Measurements from ENCODE around the gene RTEL1.
A peak's percentile ranks its signal among the peaks of the same experiment; 100 is the strongest.

The RTEL1 gene

DNA sequence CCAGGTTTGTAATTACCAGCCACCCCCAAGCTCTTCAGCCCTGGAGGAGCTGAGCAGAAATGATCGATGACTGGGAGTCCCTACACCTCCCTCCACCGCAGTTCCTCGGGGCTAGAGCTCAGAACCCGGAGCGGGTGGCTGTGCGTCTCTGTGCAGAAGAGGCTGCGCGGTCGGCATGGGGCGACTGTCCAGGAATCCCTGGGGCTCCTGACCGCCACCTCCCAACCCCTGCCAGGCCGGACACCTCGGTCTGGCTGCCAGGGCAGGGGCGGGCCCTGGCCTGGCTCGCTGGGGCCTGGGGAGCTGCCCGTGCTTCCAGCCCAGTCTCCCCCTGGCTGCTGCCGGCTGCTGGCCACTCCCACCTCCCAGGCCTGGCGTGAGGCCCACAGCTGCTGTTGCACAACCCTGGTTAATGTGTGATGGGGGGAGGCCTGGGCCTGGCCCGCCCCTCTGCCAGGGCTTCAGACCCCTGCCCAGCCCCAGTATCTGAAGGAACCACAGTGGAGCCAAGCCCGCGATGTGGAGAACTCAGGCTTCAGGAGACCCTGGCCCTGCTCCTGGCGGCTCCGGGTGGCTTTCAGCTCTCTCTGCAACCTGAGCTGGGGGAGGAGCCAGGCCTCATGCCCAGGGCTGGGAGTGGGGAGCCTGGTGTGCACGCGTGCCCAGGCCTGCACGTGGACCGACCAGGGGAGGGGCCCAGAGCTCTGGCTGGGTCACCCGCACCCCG, 82.7 kb downstream of the RTEL1 start:
- DNase-seq (ENCODE audit: low read depth): peak; percentile 90

GRCh38 chr20:63741354-63741675, 83.2 kb downstream of the RTEL1 start:
- DNase-seq (ENCODE audit: low read depth): no peak

- DNase-seq (ENCODE audit: low read depth): no peak
Observed at GRCh38 chr20:63741676-63742380, 83.7 kb downstream of the RTEL1 start.

- no peak for DNase-seq (ENCODE audit: low read depth)
Observed at GRCh38 chr20:63742381-63743024, 84.4 kb downstream of the RTEL1 start.

- DNase-seq (ENCODE audit: low read depth): no peak
Observed at GRCh38 chr20:63743210-63743970, 85.3 kb downstream of the RTEL1 start.

- DNase-seq (ENCODE audit: low read depth): no peak
Observed at GRCh38 chr20:63744158-63744557, 86.0 kb downstream of the RTEL1 start.

DNA sequence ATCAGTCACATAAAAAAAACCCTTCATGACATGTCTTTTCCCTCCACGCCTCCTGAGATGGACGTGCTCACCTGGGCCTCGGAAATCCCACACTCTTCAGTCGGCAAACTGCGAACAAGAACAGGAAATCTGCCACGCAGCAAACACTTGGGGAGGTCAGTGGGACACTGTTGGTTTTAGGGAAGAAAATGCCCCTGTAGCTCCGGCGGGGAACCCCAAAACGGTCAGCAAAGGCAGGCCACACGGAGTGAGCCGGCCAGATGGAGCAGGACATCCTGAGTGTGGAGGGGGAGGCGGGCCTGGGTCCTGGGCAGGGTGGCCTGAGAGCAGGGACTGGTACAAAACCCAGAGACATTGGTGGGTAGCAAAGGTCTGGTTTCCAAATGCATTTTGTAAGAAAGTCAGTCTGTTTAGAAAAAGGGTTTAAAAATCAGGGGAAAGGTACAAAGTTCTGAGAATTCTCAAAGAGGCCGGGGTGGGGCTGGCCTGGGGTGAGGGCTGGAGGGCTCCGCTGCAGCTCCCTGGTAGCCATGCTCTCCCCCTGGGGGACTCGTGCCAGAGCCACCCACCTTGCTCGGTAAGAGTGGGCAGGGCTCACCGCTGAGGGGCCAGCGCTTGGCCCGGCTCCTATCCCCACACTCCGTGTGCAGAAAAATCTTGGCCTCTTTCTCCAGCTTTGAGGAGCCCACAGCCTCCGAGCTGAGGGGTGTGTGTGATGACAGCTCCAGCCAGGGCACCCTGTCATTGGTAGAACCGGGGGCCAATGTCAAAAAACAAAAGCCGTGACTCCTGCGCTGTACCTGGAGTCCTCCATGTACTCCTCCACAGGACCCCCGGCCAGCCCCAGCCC, 86.7 kb downstream of the RTEL1 start:
- DNase-seq (ENCODE audit: low read depth): no peak

DNA sequence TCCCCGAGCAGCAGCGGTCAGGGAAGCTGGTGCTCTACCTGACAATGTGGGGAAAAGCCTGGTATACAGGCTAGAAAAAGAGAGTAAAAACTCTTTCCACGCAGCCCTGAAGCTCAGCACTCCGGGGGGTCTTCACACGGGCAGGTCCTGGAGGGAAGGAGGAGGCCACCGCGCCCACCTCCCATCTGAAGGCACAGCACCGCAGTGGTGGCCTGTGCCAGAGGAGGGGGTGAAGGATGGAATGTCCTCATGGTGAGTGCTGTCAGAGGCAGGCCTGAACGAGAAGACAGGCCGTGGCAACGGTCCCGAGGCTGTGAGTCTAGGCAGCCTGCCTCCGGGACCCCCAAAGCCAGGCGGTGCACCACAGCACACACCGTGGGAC, 87.3 kb downstream of the RTEL1 start:
- DNase-seq (ENCODE audit: low read depth): no peak
